A549 (cell line): ENCODE measurements around the gene NEK9. TPM values are rescaled to one million over a fixed set of nuclear protein-coding genes. Genes with fewer than 3 reads are reported as not detected.
"Not testable (repeated sequence)": the region's sequence is repeated elsewhere in the genome, so short reads cannot be mapped to it uniquely, and the experiment has no call there.

ENCODE experiments used
- ATAC-seq, 2 experiments: fragments of 200-7000 bp in 1 of 2; fragments of >200 bp in 1 of 2; cut with Nextera tagmentation in 1 of 2; cut with Tn5 transposase in 1 of 2; 3 replicates each; pipeline versions ENCODE4 v1.8.0 to v1.9.1; 2018 to 2020; ENCODE audit warnings: mild to moderate bottlenecking in 1 of 2, moderate library complexity in 1 of 2
- CTCF ChIA-PET: fragments of 300-600 bp; sonication (Branson Sonifier 250); formaldehyde crosslinking; extraction: SDS; loops from one replicate; lab custom pipeline; 2021; ENCODE audit warnings: antibody characterized with exemption, inconsistent platforms; lab: Yijun Ruan, JAX
- POLR2A ChIA-PET: fragments of 350-600 bp; formaldehyde crosslinking; extraction: SDS; loops from one replicate; lab custom pipeline; 2021; ENCODE audit warnings: antibody characterized with exemption, inconsistent platforms; lab: Yijun Ruan, JAX
- DNase-seq, 2 experiments: peaks; one replicate each; pipeline versions ENCODE4 v3.0.0 to v3.0.0-alpha.2; 2011 to 2016; ENCODE audit warnings: low read depth in 1 of 2, low spot score in 1 of 2
- FAIRE-seq: peaks from 2 replicates; lab custom pipeline; 2011; peaks lifted over from hg19 to GRCh38; lab: Jason Lieb, UNC
- H3K27ac ChIP-seq, 2 experiments: fragments of >200 bp; sonication (Bioruptor Twin); formaldehyde crosslinking; 3 replicates each; pipeline ENCODE4 v1.5.1; 2016 to 2017
- H3K4me1 ChIP-seq: fragments of >200 bp; sonication (Bioruptor Twin); formaldehyde crosslinking; 3 replicates; pipeline ENCODE4 v1.6.1; 2016
- H3K4me2 ChIP-seq: fragments of >200 bp; sonication (Bioruptor Twin); formaldehyde crosslinking; 3 replicates; pipeline ENCODE4 v1.6.1; 2016
- H3K4me3 ChIP-seq: fragments of >200 bp; sonication (Bioruptor Twin); formaldehyde crosslinking; 3 replicates; pipeline ENCODE4 v1.5.1; 2016
- H3K9me3 ChIP-seq: fragments of >200 bp; sonication (Bioruptor Twin); formaldehyde crosslinking; 3 replicates; pipeline ENCODE4 v1.6.1; 2016
- CBX8 ChIP-seq: fragments of 200-600 bp; sonication (generic); IDR thresholded peaks from 2 replicates; pipeline ENCODE4 v1.6.1; 2016
- CEBPB ChIP-seq, 2 experiments: fragments of >200 bp in 1 of 2; sonication (Bioruptor Twin) in 1 of 2; formaldehyde crosslinking in 1 of 2; IDR thresholded peaks; 2 replicates each; pipeline ENCODE4 v1.6.1; 2012 to 2016
- CHD2 ChIP-seq: fragments of 150-350 bp; IDR thresholded peaks from 2 replicates; pipeline ENCODE4 v1.6.1; 2014; ENCODE audit warnings: low read length; ENCODE audit not compliant: partially characterized antibody
- CHD4 ChIP-seq: fragments of 200-600 bp; sonication (generic); IDR thresholded peaks from 2 replicates; pipeline ENCODE4 v1.6.1; 2016; ENCODE audit warnings: antibody characterized with exemption, mild to moderate bottlenecking, borderline replicate concordance
- EHMT2 ChIP-seq: fragments of 200-600 bp; sonication (generic); IDR thresholded peaks from 2 replicates; pipeline ENCODE4 v1.6.1; 2016; ENCODE audit warnings: antibody characterized with exemption, low read depth, mild to moderate bottlenecking, moderate library complexity
- EP300 ChIP-seq, 2 experiments: fragments of >200 bp; sonication (Bioruptor Twin); formaldehyde crosslinking; IDR thresholded peaks; 2 replicates in 1 of 2; 3 replicates in 1 of 2; pipeline ENCODE4 v1.6.1; 2016 to 2017
- ESRRA ChIP-seq: fragments of 150-350 bp; IDR thresholded peaks from 2 replicates; pipeline ENCODE4 v1.6.1; 2014; ENCODE audit warnings: mild to moderate bottlenecking, low read length, borderline replicate concordance
- FOSB ChIP-seq: fragments of 250-450 bp; sonication (Bioruptor Pico); IDR thresholded peaks from 2 replicates; pipeline ENCODE4 v1.5.0; 2020; ENCODE audit warnings: mild to moderate bottlenecking, moderate library complexity
- JUN ChIP-seq, 2 experiments: fragments of >200 bp; sonication (Bioruptor Twin); formaldehyde crosslinking; IDR thresholded peaks; 2 replicates in 1 of 2; 3 replicates in 1 of 2; pipeline ENCODE4 v1.6.1; 2016 to 2017
- KDM1A ChIP-seq: fragments of 200-600 bp; sonication (generic); IDR thresholded peaks from 2 replicates; pipeline ENCODE4 v1.6.1; 2016; ENCODE audit warnings: low read depth, mild to moderate bottlenecking
- KDM5A ChIP-seq: fragments of 200-600 bp; sonication (generic); IDR thresholded peaks from 2 replicates; pipeline ENCODE4 v1.6.1; 2016; ENCODE audit warnings: antibody characterized with exemption, mild to moderate bottlenecking
- MAX ChIP-seq: IDR thresholded peaks from 2 replicates; pipeline ENCODE4 v1.6.1; 2012
- MYC ChIP-seq: IDR thresholded peaks from 2 replicates; pipeline ENCODE4 v1.6.1; 2012; ENCODE audit warnings: mild to moderate bottlenecking, inconsistent platforms, low read length, improper control_type of control experiment, borderline replicate concordance
- NPAS2 ChIP-seq: fragments of 250-450 bp; sonication (Bioruptor Pico); IDR thresholded peaks from 2 replicates; pipeline ENCODE4 v1.8.0; 2022; ENCODE audit warnings: mild to moderate bottlenecking, moderate library complexity, borderline replicate concordance
- PHF8 ChIP-seq: fragments of 200-600 bp; sonication (generic); IDR thresholded peaks from 2 replicates; pipeline ENCODE4 v1.6.1; 2016; ENCODE audit warnings: low read depth, mild to moderate bottlenecking, antibody characterized with exemption, moderate library complexity, borderline replicate concordance
- RARB ChIP-seq: fragments of 250-450 bp; sonication (Bioruptor Pico); IDR thresholded peaks from 2 replicates; pipeline ENCODE4 v1.8.0; 2021; ENCODE audit warnings: mild to moderate bottlenecking, moderate library complexity
- RNF2 ChIP-seq: fragments of 200-600 bp; sonication (generic); IDR thresholded peaks from 2 replicates; pipeline ENCODE4 v1.6.1; 2016; ENCODE audit warnings: low read depth, mild to moderate bottlenecking, antibody characterized with exemption, moderate library complexity, borderline replicate concordance
- SREBF2 ChIP-seq: fragments of 450-650 bp; IDR thresholded peaks from 2 replicates; pipeline ENCODE4 v1.6.1; 2014; ENCODE audit warnings: mild to moderate bottlenecking, moderate library complexity
- TP53 ChIP-seq: fragments of 250-450 bp; sonication (Bioruptor Pico); IDR thresholded peaks from 2 replicates; pipeline ENCODE4 v1.5.0; 2021; ENCODE audit warnings: mild to moderate bottlenecking, moderate library complexity
- ZNF302 ChIP-seq: fragments of 250-450 bp; sonication (Bioruptor Pico); IDR thresholded peaks from 2 replicates; pipeline ENCODE4 v1.9.0; 2021; ENCODE audit warnings: inconsistent platforms, mild to moderate bottlenecking, moderate library complexity
- WGBS: methylation state at CpG from one replicate; pipeline ENCODE4 v1.1.6; 2017; ENCODE audit errors: missing lambda C conversion rate; 5-methylcytosine and 5-hydroxymethylcytosine counted together
- polyA plus RNA-seq, 4 experiments: library from polyadenylated mRNA; depleted of rRNA in 3 of 4; stranded (reverse); fragments of >200 nt; fragmentation: RNase III in 1 of 4; extraction: RNeasy Plus Mini Kit Qiagen cat#74134 plus additional on column Dnase treatment in 1 of 4; gene quantifications; 2 replicates in 3 of 4; 3 replicates in 1 of 4; pipeline ENCODE4 v1.2.3, GENCODE V29; 2011 to 2017
- TF ChIP-seq, protein P1 (sequence below): fragments of >200 bp; sonication (Bioruptor Twin); formaldehyde crosslinking; IDR thresholded peaks from 3 replicates; pipeline ENCODE4 v1.5.1; 2016
- TF ChIP-seq, protein P2 (sequence below): fragments of 450-650 bp; IDR thresholded peaks from 2 replicates; pipeline ENCODE4 v1.6.1; 2014; ENCODE audit warnings: antibody characterized with exemption

The NEK9 gene
- polyA plus RNA-seq, 2 of the 4 experiments (the other 2 are of a cell fraction) = 49.4 to 75.9 TPM

DNA sequence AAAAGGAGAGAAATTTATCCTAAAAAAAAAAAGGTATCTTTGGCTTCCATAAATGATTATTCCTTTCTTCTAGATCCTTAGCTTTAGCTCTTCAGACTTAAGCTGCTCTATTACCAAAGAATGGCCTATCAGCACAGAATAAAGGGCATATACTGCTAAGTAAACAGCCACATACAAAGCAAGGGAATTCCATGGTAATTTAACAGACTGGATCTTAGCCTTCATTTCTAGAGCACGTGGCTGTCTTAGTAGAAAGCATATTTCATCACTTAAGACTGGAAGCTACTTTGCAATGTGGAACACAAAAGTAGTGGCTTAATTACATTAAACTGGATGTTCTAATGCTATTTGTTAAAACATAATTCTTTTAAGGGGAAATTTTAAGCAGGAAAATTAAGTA lies 26.4 kb upstream of the NEK9 start:
- no peak overlapping the region for H3K4me2 ChIP-seq
- CTCF ChIA-PET = interaction anchor here (0.9 to 1.9 kb wide), 6 partner anchors 10 to 154 kb away, joined by 3 to 6 read pairs (median 4); no protein-coding TSS in a partner anchor
- no peak overlapping the region for H3K27ac ChIP-seq
- FAIRE-seq (no peak), ATAC-seq (no peak), DNase-seq (no peak)
- 97% methylated on average over 1 of the region's 1 CpG for WGBS
- H3K9me3 ChIP-seq = no peaks in the 10 kb centered on the region
- TF ChIP-seq MAX (no peak), ZNF302 (CRISPR knock-in tag) (no peak), FOSB (CRISPR knock-in tag) (no peak), EHMT2 (no peak), CEBPB (IDR thresholded peaks at IDR 0.05) (no peak), ESRRA (no peak), SREBF2 (no peak), RNF2 (no peak), PHF8 (no peak), CBX8 (no peak), KDM1A (no peak), TP53 (no peak), KDM5A (no peak), RARB (CRISPR knock-in tag) (no peak), MYC (no peak), EP300 (IDR thresholded peaks at IDR 0.05) (no peak), JUN (IDR thresholded peaks at IDR 0.05) (no peak)
- TF ChIP-seq, protein P1, sequence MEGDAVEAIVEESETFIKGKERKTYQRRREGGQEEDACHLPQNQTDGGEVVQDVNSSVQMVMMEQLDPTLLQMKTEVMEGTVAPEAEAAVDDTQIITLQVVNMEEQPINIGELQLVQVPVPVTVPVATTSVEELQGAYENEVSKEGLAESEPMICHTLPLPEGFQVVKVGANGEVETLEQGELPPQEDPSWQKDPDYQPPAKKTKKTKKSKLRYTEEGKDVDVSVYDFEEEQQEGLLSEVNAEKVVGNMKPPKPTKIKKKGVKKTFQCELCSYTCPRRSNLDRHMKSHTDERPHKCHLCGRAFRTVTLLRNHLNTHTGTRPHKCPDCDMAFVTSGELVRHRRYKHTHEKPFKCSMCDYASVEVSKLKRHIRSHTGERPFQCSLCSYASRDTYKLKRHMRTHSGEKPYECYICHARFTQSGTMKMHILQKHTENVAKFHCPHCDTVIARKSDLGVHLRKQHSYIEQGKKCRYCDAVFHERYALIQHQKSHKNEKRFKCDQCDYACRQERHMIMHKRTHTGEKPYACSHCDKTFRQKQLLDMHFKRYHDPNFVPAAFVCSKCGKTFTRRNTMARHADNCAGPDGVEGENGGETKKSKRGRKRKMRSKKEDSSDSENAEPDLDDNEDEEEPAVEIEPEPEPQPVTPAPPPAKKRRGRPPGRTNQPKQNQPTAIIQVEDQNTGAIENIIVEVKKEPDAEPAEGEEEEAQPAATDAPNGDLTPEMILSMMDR = no peak
- POLR2A ChIA-PET = no interaction called here
- H3K4me3 ChIP-seq = no peak overlapping the region
- H3K4me1 ChIP-seq = peaks cover 9% of the 10 kb centered on the region; the same call in 1 of the 3 replicates

GRCh38 chr14:75151851-75152250 lies 25.0 kb upstream of the NEK9 start:
- H3K9me3 ChIP-seq = no peaks in the 10 kb centered on the region
- FAIRE-seq = no peak
- no peak overlapping the region; a peak in 1 of 6 replicates for H3K27ac ChIP-seq
- ATAC-seq = no peak
- peaks cover 9% of the 10 kb centered on the region; the same call in 1 of the 3 replicates for H3K4me1 ChIP-seq
- H3K4me3 ChIP-seq = no peak overlapping the region
- TF ChIP-seq CHD2 (no peak), NPAS2 (CRISPR knock-in tag) (no peak), CHD4 (no peak), FOSB (CRISPR knock-in tag) (no peak)
- TF ChIP-seq, protein P2, sequence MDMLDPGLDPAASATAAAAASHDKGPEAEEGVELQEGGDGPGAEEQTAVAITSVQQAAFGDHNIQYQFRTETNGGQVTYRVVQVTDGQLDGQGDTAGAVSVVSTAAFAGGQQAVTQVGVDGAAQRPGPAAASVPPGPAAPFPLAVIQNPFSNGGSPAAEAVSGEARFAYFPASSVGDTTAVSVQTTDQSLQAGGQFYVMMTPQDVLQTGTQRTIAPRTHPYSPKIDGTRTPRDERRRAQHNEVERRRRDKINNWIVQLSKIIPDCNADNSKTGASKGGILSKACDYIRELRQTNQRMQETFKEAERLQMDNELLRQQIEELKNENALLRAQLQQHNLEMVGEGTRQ = no peak
- TF ChIP-seq, all 56 proteins: peak for 0
- ChIA-PET POLR2A (no interaction called here), CTCF (no interaction called here)
- no peak for DNase-seq
- WGBS = 66% methylated on average over 1 of the region's 1 CpG
- H3K4me2 ChIP-seq = no peak overlapping the region

- not testable (repeated sequence) for ATAC-seq, DNase-seq
These were observed 23.8 kb upstream of the NEK9 start for GRCh38 chr14:75150637-75151036.

More at GRCh38 chr14:75150637-75151036, 23.8 kb upstream of the NEK9 start:
- POLR2A ChIA-PET = interaction anchor here (0.5 kb wide), 1 partner anchor 143 kb away, joined by 3 read pairs; no protein-coding TSS in a partner anchor
- H3K4me1 ChIP-seq, H3K9me3 ChIP-seq, CTCF ChIA-PET, FAIRE-seq, H3K4me2 ChIP-seq, H3K4me3 ChIP-seq: not testable (repeated sequence)
- WGBS = 85% methylated on average over 6 of the region's 6 CpGs
- peak overlapping the region in 1 of 2 experiments; percentile 52; a peak in 1 of 6 replicates for H3K27ac ChIP-seq
